ENCODE data around the gene RAD51D.

Gene RAD51D

DNA sequence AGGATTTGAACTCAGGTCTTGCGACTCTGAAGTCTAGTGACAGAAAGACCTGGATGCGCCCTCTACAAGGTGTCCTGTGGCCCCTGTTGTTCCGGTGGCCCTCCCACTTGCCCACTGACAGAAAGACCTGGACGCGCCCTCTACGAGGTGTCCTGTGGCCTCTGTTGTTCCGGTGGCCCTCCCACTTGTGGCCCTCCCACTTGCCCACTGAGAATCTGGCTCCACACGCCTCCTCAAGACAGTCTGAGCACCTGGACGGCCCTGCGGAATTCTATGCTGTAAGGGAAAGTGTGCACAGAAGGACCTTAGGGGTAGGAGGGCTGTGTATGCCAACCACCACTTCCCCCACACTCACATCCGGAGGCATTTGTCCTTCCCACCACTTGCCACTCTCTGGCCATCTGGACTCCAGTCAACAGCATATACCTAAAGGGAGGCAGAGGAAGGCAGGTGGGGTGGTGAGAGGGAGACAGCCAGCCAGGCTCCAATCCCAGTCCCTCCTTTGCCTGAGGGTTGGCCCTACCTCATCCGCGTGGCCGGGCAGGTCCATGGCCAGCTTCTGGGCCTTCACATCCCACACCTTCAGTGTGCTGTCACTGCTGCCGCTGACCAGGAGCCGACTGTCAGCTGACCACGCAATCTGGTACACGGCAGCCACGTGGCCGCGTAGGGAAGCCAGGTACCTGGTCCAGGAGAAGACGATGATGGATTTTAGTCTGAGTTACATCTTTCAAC is 13.3 kb upstream of the RAD51D start:
- H3K27ac ChIP-seq (ENCODE audit: extremely low read depth, low read depth, low read length) = no peak overlapping the region
- ChIA-PET CTCF (no interaction called here), POLR2A (no interaction called here)
- H3K4me3 ChIP-seq (ENCODE audit: low read depth, low read length) = no peak overlapping the region
- no peaks in the 10 kb centered on the region for H3K9me3 ChIP-seq (ENCODE audit: control insufficient read depth, insufficient read depth, low read depth, low read length)
- H3K36me3 ChIP-seq (ENCODE audit: control insufficient read depth in 2 of 2, insufficient read depth in 1 of 2, low read length in 2 of 2) = peaks cover 40 to 82% of the 10 kb centered on the region in 2 experiments
- TF ChIP-seq, protein P1, sequence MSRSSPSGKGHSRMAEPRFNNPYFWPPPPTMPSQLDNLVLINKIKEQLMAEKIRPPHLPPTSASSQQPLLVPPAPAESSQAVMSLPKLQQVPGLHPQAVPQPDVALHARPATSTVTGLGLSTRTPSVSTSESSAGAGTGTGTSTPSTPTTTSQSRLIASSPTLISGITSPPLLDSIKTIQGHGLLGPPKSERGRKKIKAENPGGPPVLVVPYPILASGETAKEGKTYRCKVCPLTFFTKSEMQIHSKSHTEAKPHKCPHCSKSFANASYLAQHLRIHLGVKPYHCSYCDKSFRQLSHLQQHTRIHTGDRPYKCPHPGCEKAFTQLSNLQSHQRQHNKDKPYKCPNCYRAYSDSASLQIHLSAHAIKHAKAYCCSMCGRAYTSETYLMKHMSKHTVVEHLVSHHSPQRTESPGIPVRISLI (tag by site-specific recombination; IDR thresholded peaks at IDR 0.05) = no peak
- TF ChIP-seq ZNF140 (tag by site-specific recombination; IDR thresholded peaks at IDR 0.05) (no peak), EGR2 (tag by site-specific recombination; IDR thresholded peaks at IDR 0.05; ENCODE audit: low read depth) (0 out of 2 replicates have a peak, but pooled peaks have one; percentile 5)
- TF ChIP-seq, protein P2, sequence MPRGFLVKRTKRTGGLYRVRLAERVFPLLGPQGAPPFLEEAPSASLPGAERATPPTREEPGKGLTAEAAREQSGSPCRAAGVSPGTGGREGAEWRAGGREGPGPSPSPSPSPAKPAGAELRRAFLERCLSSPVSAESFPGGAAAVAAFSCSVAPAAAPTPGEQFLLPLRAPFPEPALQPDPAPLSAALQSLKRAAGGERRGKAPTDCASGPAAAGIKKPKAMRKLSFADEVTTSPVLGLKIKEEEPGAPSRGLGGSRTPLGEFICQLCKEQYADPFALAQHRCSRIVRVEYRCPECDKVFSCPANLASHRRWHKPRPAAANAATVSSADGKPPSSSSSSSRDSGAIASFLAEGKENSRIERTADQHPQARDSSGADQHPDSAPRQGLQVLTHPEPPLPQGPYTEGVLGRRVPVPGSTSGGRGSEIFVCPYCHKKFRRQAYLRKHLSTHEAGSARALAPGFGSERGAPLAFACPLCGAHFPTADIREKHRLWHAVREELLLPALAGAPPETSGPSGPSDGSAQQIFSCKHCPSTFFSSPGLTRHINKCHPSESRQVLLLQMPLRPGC (tag by site-specific recombination; IDR thresholded peaks at IDR 0.05) = no peak
- no peaks in the 10 kb centered on the region for H3K4me1 ChIP-seq (ENCODE audit: control insufficient read depth, insufficient read depth, low read length)

DNA sequence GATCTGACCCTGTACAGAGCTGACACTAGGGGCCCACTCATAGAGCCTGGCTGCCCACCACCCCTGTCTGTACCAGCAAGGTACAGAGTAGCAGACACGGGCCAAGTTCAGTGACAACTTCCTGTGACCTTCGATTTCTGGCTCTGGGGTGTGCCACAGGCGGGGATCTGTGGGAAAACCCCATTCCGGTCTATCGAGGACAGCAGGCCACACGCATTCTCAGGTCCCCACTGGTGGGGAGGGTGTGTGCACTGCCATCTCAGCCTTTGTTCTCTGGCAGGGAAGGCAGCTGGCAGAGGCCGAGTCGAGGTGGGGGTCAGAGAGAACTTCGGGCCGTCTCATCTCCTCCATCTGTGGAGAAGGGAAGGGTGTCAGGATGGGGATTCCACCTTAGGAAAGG is 12.4 kb upstream of the RAD51D start:
- Histone ChIP-seq H3K27ac (ENCODE audit: extremely low read depth, low read depth, low read length) (no peak overlapping the region), H3K9me3 (ENCODE audit: control insufficient read depth, insufficient read depth, low read depth, low read length) (no peaks in the 10 kb centered on the region), H3K4me3 (ENCODE audit: low read depth, low read length) (no peak overlapping the region), H3K36me3 (ENCODE audit: control insufficient read depth in 2 of 2, insufficient read depth in 1 of 2, low read length in 2 of 2) (peaks cover 34 to 73% of the 10 kb centered on the region in 2 experiments), H3K4me1 (ENCODE audit: control insufficient read depth, insufficient read depth, low read length) (no peaks in the 10 kb centered on the region)
- CTCF ChIA-PET = no interaction called here
- TF ChIP-seq KLF8 (tag by site-specific recombination; IDR thresholded peaks at IDR 0.05) (no peak), ZNF221 (tag by site-specific recombination; IDR thresholded peaks at IDR 0.05; ENCODE audit: borderline replicate concordance) (no peak), ZNF292 (tag by site-specific recombination; IDR thresholded peaks at IDR 0.05; ENCODE audit: borderline replicate concordance, low read depth) (no peak)
- POLR2A ChIA-PET = no interaction called here

DNA sequence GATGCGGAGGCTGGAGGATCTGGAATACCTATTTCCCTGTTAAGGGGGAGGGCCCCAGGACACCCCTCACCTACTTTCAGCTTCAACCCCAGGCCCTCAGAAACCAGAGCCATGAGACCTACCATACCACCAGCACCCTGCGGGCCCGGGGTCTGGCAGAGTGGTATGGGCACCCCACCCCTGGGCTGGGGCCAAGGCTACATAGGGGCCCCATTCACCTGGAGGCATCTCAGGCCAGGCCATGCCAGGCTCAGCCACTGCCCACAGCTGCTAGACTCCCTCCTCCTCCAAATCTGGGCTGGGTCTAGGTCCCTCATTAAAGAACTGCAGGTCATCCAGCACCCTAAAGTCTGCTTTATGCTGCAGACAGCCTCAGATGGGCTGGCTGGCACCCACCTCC is 10.7 kb upstream of the RAD51D start:
- TF ChIP-seq, protein P3, sequence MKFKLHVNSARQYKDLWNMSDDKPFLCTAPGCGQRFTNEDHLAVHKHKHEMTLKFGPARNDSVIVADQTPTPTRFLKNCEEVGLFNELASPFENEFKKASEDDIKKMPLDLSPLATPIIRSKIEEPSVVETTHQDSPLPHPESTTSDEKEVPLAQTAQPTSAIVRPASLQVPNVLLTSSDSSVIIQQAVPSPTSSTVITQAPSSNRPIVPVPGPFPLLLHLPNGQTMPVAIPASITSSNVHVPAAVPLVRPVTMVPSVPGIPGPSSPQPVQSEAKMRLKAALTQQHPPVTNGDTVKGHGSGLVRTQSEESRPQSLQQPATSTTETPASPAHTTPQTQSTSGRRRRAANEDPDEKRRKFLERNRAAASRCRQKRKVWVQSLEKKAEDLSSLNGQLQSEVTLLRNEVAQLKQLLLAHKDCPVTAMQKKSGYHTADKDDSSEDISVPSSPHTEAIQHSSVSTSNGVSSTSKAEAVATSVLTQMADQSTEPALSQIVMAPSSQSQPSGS (tag by site-specific recombination; IDR thresholded peaks at IDR 0.05; ENCODE audit: low read depth) = no peak
- TF ChIP-seq, protein P4, sequence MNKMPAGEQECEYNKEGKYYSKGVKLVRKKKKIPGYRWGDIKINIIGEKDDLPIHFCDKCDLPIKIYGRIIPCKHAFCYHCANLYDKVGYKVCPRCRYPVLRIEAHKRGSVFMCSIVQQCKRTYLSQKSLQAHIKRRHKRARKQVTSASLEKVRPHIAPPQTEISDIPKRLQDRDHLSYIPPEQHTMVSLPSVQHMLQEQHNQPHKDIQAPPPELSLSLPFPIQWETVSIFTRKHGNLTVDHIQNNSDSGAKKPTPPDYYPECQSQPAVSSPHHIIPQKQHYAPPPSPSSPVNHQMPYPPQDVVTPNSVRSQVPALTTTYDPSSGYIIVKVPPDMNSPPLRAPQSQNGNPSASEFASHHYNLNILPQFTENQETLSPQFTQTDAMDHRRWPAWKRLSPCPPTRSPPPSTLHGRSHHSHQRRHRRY (tag by site-specific recombination; IDR thresholded peaks at IDR 0.05) = no peak
- Histone ChIP-seq H3K36me3 (ENCODE audit: control insufficient read depth in 2 of 2, insufficient read depth in 1 of 2, low read length in 2 of 2) (peaks cover 23 to 56% of the 10 kb centered on the region in 2 experiments), H3K4me1 (ENCODE audit: control insufficient read depth, insufficient read depth, low read length) (no peaks in the 10 kb centered on the region), H3K4me3 (ENCODE audit: low read depth, low read length) (no peak overlapping the region), H3K9me3 (ENCODE audit: control insufficient read depth, insufficient read depth, low read depth, low read length) (no peaks in the 10 kb centered on the region), H3K27ac (ENCODE audit: extremely low read depth, low read depth, low read length) (no peak overlapping the region)
- POLR2A ChIA-PET = interaction anchor here (1.0 to 1.4 kb wide), 3 partner anchors 10 to 32 kb away, joined by 3 to 9 read pairs (median 4); partner anchors contain the start of gene RAD51D
- CTCF ChIA-PET = interaction anchor here (0.5 to 1.0 kb wide), 3 partner anchors 10 to 859 kb away, joined by 3 to 4 read pairs (median 3); no protein-coding TSS in a partner anchor

DNA sequence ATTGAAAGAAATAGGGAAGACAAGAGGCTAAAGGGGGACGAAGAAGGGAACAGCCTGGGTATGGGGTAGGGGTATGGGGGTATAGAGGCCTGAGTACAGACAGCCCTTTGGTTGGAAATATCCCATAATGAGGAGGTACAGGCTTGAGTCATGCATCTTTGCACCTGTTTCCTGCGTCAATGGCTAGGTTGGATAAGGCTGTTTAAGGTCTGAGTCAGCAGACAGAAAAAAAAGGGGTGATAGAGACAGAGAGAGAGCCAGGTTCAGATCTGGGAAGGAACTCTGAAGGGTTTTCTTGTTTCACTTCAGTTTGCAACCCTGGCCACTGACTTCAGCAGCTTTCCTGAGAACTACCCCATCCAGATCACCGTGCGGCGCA is 10.3 kb upstream of the RAD51D start:
- Histone ChIP-seq H3K27ac (ENCODE audit: extremely low read depth, low read depth, low read length) (no peak overlapping the region), H3K9me3 (ENCODE audit: control insufficient read depth, insufficient read depth, low read depth, low read length) (no peaks in the 10 kb centered on the region), H3K4me3 (ENCODE audit: low read depth, low read length) (no peak overlapping the region), H3K4me1 (ENCODE audit: control insufficient read depth, insufficient read depth, low read length) (no peaks in the 10 kb centered on the region), H3K36me3 (ENCODE audit: control insufficient read depth in 2 of 2, insufficient read depth in 1 of 2, low read length in 2 of 2) (peaks cover 19 to 52% of the 10 kb centered on the region in 2 experiments)
- POLR2A ChIA-PET = interaction anchor here (1.0 to 1.4 kb wide), 2 partner anchors 11 to 32 kb away, joined by 3 to 9 read pairs; no protein-coding TSS in a partner anchor
- TF ChIP-seq MZF1 (tag by site-specific recombination; IDR thresholded peaks at IDR 0.05; ENCODE audit: borderline replicate concordance) = no peak
- TF ChIP-seq ZNF433 (tag by site-specific recombination; IDR thresholded peaks at IDR 0.05; ENCODE audit: low read depth) = no peak
- TF ChIP-seq ZNF174 (tag by site-specific recombination; IDR thresholded peaks at IDR 0.05) = no peak
- no peak for TF ChIP-seq EGR2 (tag by site-specific recombination; IDR thresholded peaks at IDR 0.05; ENCODE audit: low read depth)
- TF ChIP-seq ZNF354C (tag by site-specific recombination; IDR thresholded peaks at IDR 0.05; ENCODE audit: borderline replicate concordance, low read depth) = no peak
- no peak for TF ChIP-seq ZNF600 (tag by site-specific recombination; IDR thresholded peaks at IDR 0.05)
- TF ChIP-seq ZNF768 (tag by site-specific recombination; IDR thresholded peaks at IDR 0.05) = no peak
- TF ChIP-seq ZBTB17 (tag by site-specific recombination; IDR thresholded peaks at IDR 0.05) = no peak
- TF ChIP-seq GLIS1 (tag by site-specific recombination; IDR thresholded peaks at IDR 0.05) = no peak
- TF ChIP-seq ZNF571 (tag by site-specific recombination; IDR thresholded peaks at IDR 0.05) = no peak
- CTCF ChIA-PET = interaction anchor here (0.7 to 1.2 kb wide), 3 partner anchors 10 to 163 kb away, joined by 3 to 4 read pairs (median 3); no protein-coding TSS in a partner anchor
